T-helper 1 cell treated with Interleukin-12 subunit alpha and Interleukin-12 subunit beta and Interleukin-4 antibody, amounts not matched to agents 30 μg/mL and 1 μg/mL, for 36 hours (primary cell): ENCODE measurements around the gene VPS36.

Source experiments
- H3K27ac Mint-ChIP-seq: one replicate; pipeline ENCODE4 v1.8.0; 2021; ENCODE audit warnings: mild to moderate bottlenecking, mixed read lengths
- H3K27me3 Mint-ChIP-seq: one replicate; pipeline ENCODE4 v1.8.0; 2021; ENCODE audit warnings: low read depth, mixed read lengths
- H3K36me3 Mint-ChIP-seq: one replicate; pipeline ENCODE4 v1.8.0; 2021; ENCODE audit warnings: low read depth, mixed read lengths
- H3K4me1 Mint-ChIP-seq: one replicate; pipeline ENCODE4 v1.8.0; 2021; ENCODE audit warnings: low read depth, mixed read lengths
- H3K4me3 Mint-ChIP-seq: one replicate; pipeline ENCODE4 v1.8.0; 2021; ENCODE audit warnings: mild to moderate bottlenecking, moderate library complexity, mixed read lengths
- H3K9me3 Mint-ChIP-seq: one replicate; pipeline ENCODE4 v1.8.0; 2021; ENCODE audit warnings: mixed read lengths

VPS36 gene

DNA sequence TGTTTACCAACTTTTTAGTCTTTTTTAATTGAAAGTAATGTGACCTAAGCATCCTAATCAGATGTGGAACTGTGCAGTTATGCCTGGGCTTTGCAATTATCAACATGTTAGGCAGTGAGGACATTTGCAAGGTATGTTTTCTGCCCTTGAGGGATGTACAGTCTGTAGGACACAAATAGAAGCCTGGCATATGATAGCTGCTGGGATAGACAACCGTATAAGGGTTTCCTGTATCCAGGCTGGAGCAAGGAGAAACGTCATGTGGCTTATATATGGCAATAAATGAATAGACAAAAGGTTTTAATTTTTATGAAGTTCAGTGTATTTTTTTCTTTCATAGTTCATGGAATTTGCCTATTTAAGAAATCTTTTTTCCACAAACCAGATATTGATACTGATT lies 2.0 kb upstream of the VPS36 start:
- Mint-ChIP-seq H3K4me1 (peaks cover 47% of the 10 kb centered on the region), H3K27me3 (peaks cover 3% of the 10 kb centered on the region), H3K27ac (no peak overlapping the region), H3K4me3 (no peak overlapping the region), H3K36me3 (peaks cover 10% of the 10 kb centered on the region), H3K9me3 (no peaks in the 10 kb centered on the region)

DNA sequence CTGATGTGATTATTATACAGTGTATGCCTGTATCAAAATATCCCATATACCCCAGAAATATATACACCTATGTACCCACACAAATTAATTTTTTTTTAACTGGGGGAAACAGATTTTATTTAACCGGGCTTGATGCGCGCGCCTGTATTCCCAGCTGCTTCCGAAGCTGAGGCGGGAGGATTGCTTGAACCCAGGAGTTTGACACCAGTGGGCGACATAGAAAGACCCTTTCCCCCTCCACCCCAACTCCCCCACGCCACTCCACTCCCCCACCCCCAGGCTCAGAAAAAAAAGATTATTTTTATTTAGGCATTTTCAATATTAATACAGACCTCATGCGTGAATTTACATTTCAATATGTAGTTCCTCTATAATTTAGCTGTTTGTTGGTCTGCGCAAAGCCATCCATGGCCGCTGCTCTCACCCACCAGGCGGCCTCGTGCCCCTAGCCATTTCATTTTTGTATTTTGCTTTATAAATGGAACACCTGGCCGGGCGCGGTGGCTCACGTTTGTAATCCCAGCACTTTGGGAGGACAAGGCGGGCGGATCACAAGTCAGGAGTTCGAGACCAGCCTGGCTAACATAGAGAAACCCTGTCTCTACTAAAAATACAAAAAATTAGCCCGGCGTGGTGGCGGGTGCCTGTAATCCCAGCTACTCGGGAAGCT lies 836 bp upstream of the VPS36 start:
- peaks cover 8% of the 10 kb centered on the region for H3K36me3 Mint-ChIP-seq
- H3K27ac Mint-ChIP-seq: peak overlapping the region; percentile 68
- peaks cover 38% of the 10 kb centered on the region for H3K4me1 Mint-ChIP-seq
- H3K27me3 Mint-ChIP-seq: peaks cover 3% of the 10 kb centered on the region
- H3K9me3 Mint-ChIP-seq: no peaks in the 10 kb centered on the region
- H3K4me3 Mint-ChIP-seq: peak overlapping the region; percentile 81

DNA sequence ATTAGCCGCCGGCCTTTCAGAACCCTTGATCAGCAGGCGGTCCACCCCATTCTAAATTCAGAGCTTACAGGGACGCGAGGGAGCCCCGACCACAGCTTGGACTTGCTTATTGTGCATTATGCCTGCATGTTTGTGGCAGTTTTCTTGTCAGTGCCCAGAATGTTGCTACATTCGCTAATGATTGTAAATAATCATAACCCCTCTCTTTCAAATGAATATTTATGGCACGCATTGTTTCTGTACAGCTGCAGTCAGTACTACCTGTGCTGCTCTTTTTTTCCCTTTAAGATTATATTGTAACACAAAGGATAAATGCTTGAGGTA lies 321 bp upstream of the VPS36 start:
- Mint-ChIP-seq H3K4me1 (peaks cover 35% of the 10 kb centered on the region), H3K27ac (peak overlapping the region; percentile 68), H3K36me3 (peaks cover 4% of the 10 kb centered on the region), H3K4me3 (peak overlapping the region; percentile 81), H3K27me3 (peaks cover 3% of the 10 kb centered on the region), H3K9me3 (no peaks in the 10 kb centered on the region)

GRCh38 chr13:52449331-52450011 lies 963 bp downstream of the VPS36 start:
- peaks cover 3% of the 10 kb centered on the region for H3K27me3 Mint-ChIP-seq
- H3K36me3 Mint-ChIP-seq: peaks cover 4% of the 10 kb centered on the region
- H3K4me3 Mint-ChIP-seq: peak overlapping the region; percentile 89
- no peaks in the 10 kb centered on the region for H3K9me3 Mint-ChIP-seq
- peaks cover 31% of the 10 kb centered on the region for H3K4me1 Mint-ChIP-seq
- peak overlapping the region; percentile 73 for H3K27ac Mint-ChIP-seq

- H3K4me3 Mint-ChIP-seq: no peak overlapping the region
- H3K4me1 Mint-ChIP-seq: peaks cover 22% of the 10 kb centered on the region
Observed at GRCh38 chr13:52447815-52448552, 2.5 kb downstream of the VPS36 start.

GRCh38 chr13:52447354-52447753 lies 3.1 kb downstream of the VPS36 start:
- Mint-ChIP-seq H3K27me3 (peaks cover 3% of the 10 kb centered on the region), H3K4me1 (peaks cover 22% of the 10 kb centered on the region), H3K27ac (no peak overlapping the region), H3K9me3 (no peaks in the 10 kb centered on the region), H3K4me3 (no peak overlapping the region), H3K36me3 (peaks cover 4% of the 10 kb centered on the region)

More at GRCh38 chr13:52447815-52448552, 2.5 kb downstream of the VPS36 start:
- no peaks in the 10 kb centered on the region for H3K9me3 Mint-ChIP-seq
- no peak overlapping the region for H3K27ac Mint-ChIP-seq
- peaks cover 4% of the 10 kb centered on the region for H3K36me3 Mint-ChIP-seq
- H3K27me3 Mint-ChIP-seq: peaks cover 3% of the 10 kb centered on the region

DNA sequence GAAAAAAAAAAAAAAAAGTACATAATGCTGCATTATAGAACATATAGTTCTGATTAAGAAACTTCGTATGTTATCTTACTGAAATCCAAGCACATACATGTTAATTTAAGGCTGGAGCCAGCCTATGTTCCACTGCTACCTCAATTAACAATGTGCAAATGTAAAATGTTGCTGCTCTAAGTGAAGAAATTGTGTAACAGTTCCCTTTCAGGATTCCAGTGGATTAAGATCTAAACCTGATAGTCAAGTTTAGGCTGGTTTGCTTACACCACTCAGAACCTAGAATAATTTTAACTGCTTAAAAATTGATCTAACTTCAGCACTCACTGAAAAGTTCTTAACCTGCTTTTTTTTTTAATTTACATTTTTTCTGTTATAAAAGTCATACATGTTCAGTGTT lies 4.2 kb downstream of the VPS36 start:
- Mint-ChIP-seq H3K27me3 (no peaks in the 10 kb centered on the region), H3K27ac (no peak overlapping the region), H3K4me1 (peaks cover 22% of the 10 kb centered on the region)

DNA sequence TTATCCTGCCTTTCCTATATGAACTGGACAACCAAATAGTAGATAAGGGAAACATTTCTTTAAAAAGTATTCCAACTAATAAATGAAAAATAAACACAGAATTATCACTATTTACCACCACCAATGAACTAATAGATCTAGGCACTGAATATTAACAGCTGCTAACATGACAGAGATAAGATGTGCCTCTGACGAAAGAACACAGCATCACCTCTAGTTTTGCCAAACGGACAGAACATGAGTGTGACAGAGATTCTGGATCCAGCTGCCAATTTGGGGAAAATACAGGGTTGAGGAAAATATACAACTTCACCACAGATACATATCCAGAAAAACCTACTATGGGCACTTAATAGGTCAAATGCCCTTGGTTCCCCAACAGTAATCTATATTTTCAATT lies 18.0 kb downstream of the VPS36 start:
- no peaks in the 10 kb centered on the region for H3K27me3 Mint-ChIP-seq
- no peaks in the 10 kb centered on the region for H3K9me3 Mint-ChIP-seq
- H3K4me1 Mint-ChIP-seq: peaks cover 8% of the 10 kb centered on the region
- H3K4me3 Mint-ChIP-seq: no peak overlapping the region
- H3K36me3 Mint-ChIP-seq: peaks cover 38% of the 10 kb centered on the region
- H3K27ac Mint-ChIP-seq: no peak overlapping the region

More for the DNA sequence above, 4.2 kb downstream of the VPS36 start:
- no peaks in the 10 kb centered on the region for H3K9me3 Mint-ChIP-seq
- H3K36me3 Mint-ChIP-seq: peaks cover 4% of the 10 kb centered on the region
- H3K4me3 Mint-ChIP-seq: no peak overlapping the region

DNA sequence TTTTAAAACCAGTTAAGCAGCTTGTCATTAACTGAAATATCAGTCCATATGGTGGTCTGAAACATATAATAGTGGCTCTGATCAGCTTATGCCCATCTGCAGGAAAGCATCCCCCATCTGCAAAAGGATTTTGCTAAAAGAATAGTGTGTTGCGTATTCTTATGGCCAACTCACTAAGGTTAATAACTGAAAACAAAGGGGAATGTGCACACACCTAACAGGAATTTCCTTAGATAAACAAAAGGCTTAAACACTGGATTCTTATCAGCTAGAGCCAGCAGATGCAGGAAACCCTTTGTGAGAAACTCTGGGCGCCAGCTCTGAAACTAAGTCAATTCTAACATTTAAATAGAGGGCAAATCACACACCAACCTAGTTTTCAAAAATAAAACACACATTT lies 22.1 kb downstream of the VPS36 start:
- Mint-ChIP-seq H3K4me1 (peaks cover 2% of the 10 kb centered on the region), H3K36me3 (peaks cover 26% of the 10 kb centered on the region), H3K27me3 (no peaks in the 10 kb centered on the region), H3K27ac (no peak overlapping the region), H3K4me3 (no peak overlapping the region), H3K9me3 (no peaks in the 10 kb centered on the region)

GRCh38 chr13:52421216-52421615 lies 29.2 kb downstream of the VPS36 start:
- Mint-ChIP-seq H3K27me3 (no peaks in the 10 kb centered on the region), H3K4me3 (no peak overlapping the region), H3K27ac (no peak overlapping the region), H3K36me3 (peaks cover 40% of the 10 kb centered on the region), H3K4me1 (no peaks in the 10 kb centered on the region), H3K9me3 (no peaks in the 10 kb centered on the region)

- H3K36me3 Mint-ChIP-seq: peaks cover 47% of the 10 kb centered on the region
- no peak overlapping the region for H3K27ac Mint-ChIP-seq
- no peaks in the 10 kb centered on the region for H3K27me3 Mint-ChIP-seq
- no peak overlapping the region for H3K4me3 Mint-ChIP-seq
- no peaks in the 10 kb centered on the region for H3K9me3 Mint-ChIP-seq
- H3K4me1 Mint-ChIP-seq: no peaks in the 10 kb centered on the region
Observed at GRCh38 chr13:52419080-52419479, 31.4 kb downstream of the VPS36 start.

DNA sequence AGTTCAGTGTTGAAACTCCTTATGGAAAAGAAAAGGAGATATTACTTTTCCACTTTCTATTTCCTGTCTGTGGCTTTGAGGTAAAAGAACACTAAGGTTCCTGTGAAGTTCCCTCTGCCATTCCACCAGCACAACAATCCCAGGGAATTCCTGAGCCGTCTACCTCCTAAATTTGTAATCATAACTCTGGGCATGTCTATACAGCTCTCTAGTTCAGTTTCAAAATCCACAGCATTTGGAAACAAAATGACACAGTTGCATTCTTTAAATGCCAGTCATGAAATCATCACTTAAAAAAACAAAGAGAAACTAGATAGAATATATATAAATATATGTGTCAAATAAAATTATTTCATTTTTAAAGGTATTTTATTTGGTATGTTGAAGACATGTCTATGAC lies 35.5 kb downstream of the VPS36 start:
- no peak overlapping the region for H3K27ac Mint-ChIP-seq
- H3K4me3 Mint-ChIP-seq: no peak overlapping the region
- H3K27me3 Mint-ChIP-seq: no peaks in the 10 kb centered on the region
- H3K36me3 Mint-ChIP-seq: peaks cover 40% of the 10 kb centered on the region
- H3K9me3 Mint-ChIP-seq: no peaks in the 10 kb centered on the region
- no peaks in the 10 kb centered on the region for H3K4me1 Mint-ChIP-seq

DNA sequence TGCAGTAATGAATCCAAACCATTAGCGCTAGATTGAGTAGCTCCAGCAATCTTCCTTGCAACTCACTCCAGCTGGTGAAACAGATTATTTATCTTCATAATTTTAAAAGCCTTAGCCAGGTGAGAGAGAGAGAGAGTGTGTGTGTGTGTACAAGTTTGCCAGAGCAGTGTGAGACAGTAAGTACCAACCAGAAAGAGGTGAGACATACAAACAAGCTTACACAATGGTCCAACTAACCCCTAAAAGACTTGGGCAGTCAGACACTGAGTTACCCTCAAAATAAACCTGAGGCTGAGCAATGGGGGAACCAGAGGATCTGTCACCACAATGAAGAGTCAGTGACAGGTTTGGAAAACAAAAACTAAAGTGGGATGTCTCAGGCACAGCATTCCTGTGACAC lies 36.4 kb downstream of the VPS36 start:
- H3K4me3 Mint-ChIP-seq: no peak overlapping the region
- H3K9me3 Mint-ChIP-seq: no peaks in the 10 kb centered on the region
- no peaks in the 10 kb centered on the region for H3K27me3 Mint-ChIP-seq
- H3K4me1 Mint-ChIP-seq: no peaks in the 10 kb centered on the region
- H3K27ac Mint-ChIP-seq: no peak overlapping the region
- H3K36me3 Mint-ChIP-seq: peaks cover 33% of the 10 kb centered on the region

DNA sequence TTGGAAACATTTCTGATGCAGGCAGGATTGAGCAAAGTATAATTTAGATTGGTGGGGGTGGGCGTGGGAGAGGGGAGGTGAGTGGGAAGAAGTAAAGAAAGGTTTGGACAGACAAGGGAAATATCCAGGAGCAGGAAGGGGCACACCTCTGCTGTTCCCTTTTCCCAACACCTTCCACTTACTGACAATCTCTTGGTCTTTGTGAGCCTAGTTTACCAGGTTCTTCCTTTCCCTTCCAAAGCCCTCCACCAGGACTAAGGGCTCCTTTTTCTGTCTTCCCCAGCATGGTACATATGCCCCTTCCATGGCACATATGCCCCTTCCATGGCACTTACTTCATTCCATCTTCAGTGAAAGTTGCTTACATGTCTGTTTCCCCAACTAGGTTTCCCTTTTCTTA lies 38.3 kb downstream of the VPS36 start:
- H3K4me1 Mint-ChIP-seq: no peaks in the 10 kb centered on the region
- no peak overlapping the region for H3K27ac Mint-ChIP-seq
- H3K27me3 Mint-ChIP-seq: no peaks in the 10 kb centered on the region
- H3K4me3 Mint-ChIP-seq: no peak overlapping the region
- no peaks in the 10 kb centered on the region for H3K9me3 Mint-ChIP-seq
- peaks cover 27% of the 10 kb centered on the region for H3K36me3 Mint-ChIP-seq

DNA sequence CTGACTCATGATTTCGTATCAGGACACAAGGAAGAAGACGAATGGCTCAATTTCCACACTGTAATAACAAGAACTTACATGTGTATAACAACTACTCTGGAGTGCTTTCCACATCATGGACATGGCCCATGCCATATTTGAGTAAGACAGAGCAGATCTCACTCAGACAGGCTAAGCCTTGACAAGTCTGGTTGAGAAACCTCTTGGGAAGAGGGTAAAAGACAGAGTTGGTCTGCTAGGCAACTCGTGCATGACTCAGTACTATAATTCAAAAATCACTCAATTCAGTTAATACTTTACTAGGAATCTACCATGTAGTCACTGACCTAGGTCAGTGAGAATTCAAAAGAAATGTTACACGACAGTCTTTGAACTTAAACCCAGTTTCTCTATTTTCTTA lies 38.8 kb downstream of the VPS36 start:
- H3K36me3 Mint-ChIP-seq: peaks cover 23% of the 10 kb centered on the region

More for the DNA sequence above, 38.8 kb downstream of the VPS36 start:
- Mint-ChIP-seq H3K27me3 (peaks cover 3% of the 10 kb centered on the region), H3K4me1 (peaks cover 1% of the 10 kb centered on the region), H3K4me3 (no peak overlapping the region), H3K27ac (no peak overlapping the region), H3K9me3 (no peaks in the 10 kb centered on the region)
